GF-D8 (cell line): ENCODE results near the gene LRRC4B.
A peak's percentile ranks its signal among the peaks of the same experiment; 100 is the strongest.
"Not testable (repeated sequence)": the region's sequence is repeated elsewhere in the genome, so short reads cannot be mapped to it uniquely, and the experiment has no call there.

ENCODE experiments used
- DNase-seq: peaks from one replicate; lab custom pipeline; 2025; lab: John Stamatoyannopoulos, UW

The LRRC4B gene

DNA sequence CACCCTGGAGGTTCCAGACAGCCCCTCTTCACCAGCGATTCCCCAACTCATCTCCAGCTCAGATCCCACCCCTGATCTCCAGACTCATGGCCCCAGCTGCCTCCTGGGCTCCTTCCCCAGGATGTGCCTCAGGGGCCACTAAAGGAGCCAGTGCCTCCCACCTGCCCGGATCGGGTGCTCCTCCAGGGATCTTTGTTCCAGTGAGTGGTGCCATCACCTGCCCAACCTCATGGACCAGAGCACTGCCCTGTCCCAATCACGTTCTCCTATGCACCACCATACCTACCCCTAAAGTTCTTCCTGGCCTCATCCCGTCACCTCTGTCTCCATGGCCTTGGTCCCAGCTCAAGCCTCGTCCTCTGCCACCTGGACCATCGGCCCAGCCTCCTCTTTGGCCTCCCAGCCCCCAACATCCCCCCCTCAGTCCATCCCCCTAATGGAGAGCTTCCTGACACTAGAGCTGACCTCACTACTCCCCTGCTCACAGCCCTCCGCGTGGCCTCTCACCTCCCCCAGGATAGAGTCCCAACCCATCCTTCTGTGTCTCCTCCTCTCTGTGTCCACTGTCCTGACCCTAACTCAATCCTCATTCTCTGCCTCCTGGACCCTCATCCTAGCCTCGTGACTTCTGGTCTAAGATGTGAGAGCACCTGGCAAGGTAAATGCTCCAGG is 82.8 kb downstream of the LRRC4B start:
- DNase-seq: no peak

DNA sequence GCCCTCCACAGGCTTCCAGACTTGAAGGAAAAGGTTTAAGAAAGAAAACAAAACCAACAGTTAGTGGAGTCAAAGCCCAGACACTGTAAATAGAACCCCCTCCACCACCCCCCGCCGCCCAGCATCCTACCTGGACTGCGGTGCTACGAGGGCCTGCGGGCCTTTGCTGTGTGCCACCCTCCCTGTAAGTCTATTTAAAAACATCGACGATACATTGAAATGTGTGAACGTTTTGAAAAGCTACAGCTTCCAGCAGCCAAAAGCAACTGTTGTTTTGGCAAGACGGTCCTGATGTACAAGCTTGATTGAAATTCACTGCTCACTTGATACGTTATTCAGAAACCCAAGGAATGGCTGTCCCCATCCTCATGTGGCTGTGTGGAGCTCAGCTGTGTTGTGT is 85.3 kb downstream of the LRRC4B start:
- DNase-seq: no peak

GRCh38 chr19:50482271-50482855 is 85.9 kb downstream of the LRRC4B start:
- no peak for DNase-seq

- DNase-seq: no peak
Observed at GRCh38 chr19:50481351-50482149, 86.7 kb downstream of the LRRC4B start.

GRCh38 chr19:50480281-50481111 is 87.7 kb downstream of the LRRC4B start:
- DNase-seq: no peak

- DNase-seq: no peak
Observed at GRCh38 chr19:50479761-50480251, 88.4 kb downstream of the LRRC4B start.

DNA sequence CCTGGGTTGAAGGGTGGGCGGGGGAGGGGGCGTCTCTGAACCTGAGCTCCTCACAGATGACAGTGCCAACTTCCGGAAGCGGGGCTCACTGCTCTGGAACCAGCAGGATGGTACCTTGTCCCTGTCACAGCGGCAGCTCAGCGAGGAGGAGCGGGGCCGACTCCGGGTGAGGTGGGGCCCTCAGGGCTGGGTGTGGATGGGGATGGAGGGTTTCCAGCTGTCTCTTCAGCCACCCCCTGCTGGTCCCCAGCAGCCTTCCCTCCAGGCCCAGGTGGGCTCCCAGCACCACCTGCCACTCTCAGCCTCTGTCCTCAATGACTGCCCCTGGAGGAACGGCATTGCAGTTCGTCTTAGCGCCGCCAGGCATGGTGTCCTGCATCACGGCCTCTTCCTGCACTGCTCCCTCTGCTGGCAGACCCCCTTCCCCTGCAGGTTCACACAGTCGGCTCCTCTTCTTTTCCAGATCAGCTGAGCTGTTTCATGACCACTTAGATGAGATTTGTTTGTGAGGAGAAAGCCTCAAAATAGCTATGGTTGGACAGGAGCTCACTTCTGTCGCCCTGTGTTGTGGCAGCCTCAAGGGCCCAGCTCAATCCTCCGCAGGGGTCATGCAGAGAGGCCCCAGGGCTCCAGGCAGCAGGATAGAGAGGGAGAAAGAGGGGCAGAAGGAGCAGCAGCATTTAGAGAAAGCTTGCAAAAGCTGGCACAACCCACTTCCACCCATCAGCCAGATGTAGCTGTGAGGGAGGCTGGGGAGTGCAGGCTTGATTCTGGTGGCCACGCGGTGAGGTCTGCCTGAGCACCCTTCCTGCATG is 89.1 kb downstream of the LRRC4B start:
- no peak for DNase-seq

GRCh38 chr19:50477751-50478515 is 90.3 kb downstream of the LRRC4B start:
- DNase-seq: no peak

- no peak for DNase-seq
Observed at GRCh38 chr19:50476907-50477238, 91.4 kb downstream of the LRRC4B start.

DNA sequence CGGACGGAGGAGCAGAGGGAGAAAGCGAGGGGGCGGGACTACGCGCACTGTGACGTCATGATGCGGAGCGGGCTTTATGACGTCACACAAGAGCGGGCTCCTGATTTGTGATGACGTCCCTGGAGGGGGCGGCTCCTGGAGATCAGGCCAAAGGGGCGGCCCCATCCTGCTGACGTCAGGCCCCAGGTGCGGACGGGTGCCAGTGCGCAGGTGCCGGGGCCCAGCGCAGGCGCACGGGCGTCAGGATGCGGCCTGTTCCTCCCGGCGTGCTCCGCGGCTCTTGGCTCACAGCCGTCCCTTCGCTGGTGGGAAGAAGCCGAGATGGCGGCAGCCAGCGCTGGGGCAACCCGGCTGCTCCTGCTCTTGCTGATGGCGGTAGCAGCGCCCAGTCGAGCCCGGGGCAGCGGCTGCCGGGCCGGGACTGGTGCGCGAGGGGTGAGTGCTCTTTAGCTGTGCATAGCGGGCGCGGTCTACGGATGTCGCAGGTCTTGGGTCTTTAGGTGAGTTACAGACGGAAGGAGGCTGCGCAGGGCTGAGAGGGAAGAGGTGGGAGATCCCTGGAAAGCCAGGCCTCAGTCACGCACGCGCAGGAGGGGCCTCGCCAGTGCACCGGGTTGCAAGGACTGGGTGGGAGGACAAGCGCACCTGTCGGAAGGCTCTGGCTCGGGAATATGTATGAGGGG is 91.9 kb downstream of the LRRC4B start, which contains the start of the genes EMC10 and GARIN5A:
EMC10 (plus strand) TSS at position 284 of the 683 bp plus-strand sequence; CDS start at position 322, 38 bp downstream.
GARIN5A (minus strand) TSS at position 625 of the 683 bp plus-strand sequence; CDS start at position 165, 460 bp downstream.
- DNase-seq: peak; percentile 36

- no peak for DNase-seq
Observed at GRCh38 chr19:50475736-50476223, 92.5 kb downstream of the LRRC4B start.

DNA sequence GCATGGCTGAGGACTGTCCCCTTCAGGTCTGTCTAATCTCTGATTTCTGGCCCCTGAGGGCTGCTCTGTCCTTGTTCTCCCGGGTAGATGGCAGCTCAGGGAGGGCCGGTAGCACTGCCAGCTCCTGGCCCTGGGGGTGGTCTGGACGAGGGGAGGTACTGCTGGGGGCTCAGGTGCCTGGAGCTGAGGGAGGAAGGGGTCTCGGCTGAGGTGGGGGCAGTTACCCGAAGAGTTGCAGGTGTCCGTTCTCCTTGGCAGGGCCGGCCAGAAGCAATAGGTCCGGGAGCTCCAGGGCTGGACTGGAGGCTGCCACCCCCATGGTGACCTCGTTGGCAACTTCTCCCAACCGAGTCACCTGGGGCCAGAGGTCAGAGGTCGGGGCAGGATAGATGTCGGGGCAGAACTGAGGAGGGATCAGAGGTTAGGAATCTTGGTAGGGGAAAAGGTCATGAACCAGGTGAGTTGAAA is 93.1 kb downstream of the LRRC4B start:
- DNase-seq: no peak

DNA sequence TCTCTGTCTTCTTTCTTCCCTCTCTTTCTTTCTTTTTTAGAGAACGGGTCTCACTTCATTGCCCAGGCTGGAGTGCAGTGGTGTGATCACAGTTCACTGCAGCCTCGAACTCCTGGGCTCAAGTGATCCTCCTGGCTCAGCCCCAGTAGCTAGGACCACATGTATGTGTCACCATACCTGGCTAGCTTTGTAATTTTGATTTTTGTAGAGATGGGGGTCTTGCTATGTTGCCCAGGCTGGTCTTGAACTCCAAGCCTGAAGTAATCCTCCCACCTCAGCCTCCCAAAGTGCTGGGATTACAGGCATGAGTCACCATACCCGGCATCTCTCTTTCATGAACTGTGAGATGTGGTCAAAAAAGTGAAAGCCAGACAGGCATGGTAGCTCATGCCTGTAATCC is 94.9 kb downstream of the LRRC4B start:
- DNase-seq: not testable (repeated sequence)

DNA sequence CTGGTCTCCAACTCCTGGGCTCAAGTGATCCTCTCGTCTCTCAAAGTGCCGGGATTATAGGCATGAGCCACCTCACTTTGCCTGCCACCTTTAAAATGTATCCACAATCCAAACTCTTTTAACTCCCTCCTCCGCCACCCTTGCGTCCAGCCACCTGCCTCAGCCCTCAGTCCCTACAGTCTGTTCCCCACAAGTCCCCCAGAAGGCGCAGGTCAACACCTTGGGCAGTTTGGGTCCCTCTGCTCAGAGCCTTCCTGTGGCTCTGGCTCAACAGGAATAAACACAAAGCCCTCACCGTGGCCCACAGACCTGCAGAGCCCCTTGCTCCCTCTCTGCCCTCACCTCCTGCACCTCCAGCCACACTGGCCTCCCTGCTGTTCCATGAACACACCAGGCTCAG is 99.4 kb downstream of the LRRC4B start:
- DNase-seq: no peak

- no peak for DNase-seq
Observed at GRCh38 chr19:50467566-50467965, 100.7 kb downstream of the LRRC4B start.
